ENCODE data around the gene HYAL3.
A peak's percentile ranks its signal among the peaks of the same experiment; 100 is the strongest.
"Not testable (repeated sequence)": the region's sequence is repeated elsewhere in the genome, so short reads cannot be mapped to it uniquely, and the experiment has no call there.

The HYAL3 gene

GRCh38 chr3:50288387-50289007 is 10.7 kb downstream of the HYAL3 start:
- no peak for DNase-seq

GRCh38 chr3:50287262-50287661 is 11.9 kb downstream of the HYAL3 start:
- no peak for DNase-seq

GRCh38 chr3:50286322-50287227 is 12.6 kb downstream of the HYAL3 start:
- DNase-seq = no peak

- DNase-seq = not testable (repeated sequence)
These were observed 15.1 kb downstream of the HYAL3 start for GRCh38 chr3:50284121-50284520.

GRCh38 chr3:50279255-50280016 is 19.8 kb downstream of the HYAL3 start:
- no peak for DNase-seq

GRCh38 chr3:50278880-50279224 is 20.4 kb downstream of the HYAL3 start, which contains the start of gene LSMEM2:
LSMEM2 (plus strand) TSS chr3:50279087; CDS start chr3:50279114, 27 bp downstream.
- no peak for DNase-seq

GRCh38 chr3:50278123-50278879 is 20.9 kb downstream of the HYAL3 start:
- no peak for DNase-seq

GRCh38 chr3:50276762-50277101 is 22.5 kb downstream of the HYAL3 start:
- no peak for DNase-seq

- no peak for DNase-seq
These were observed 23.0 kb downstream of the HYAL3 start for GRCh38 chr3:50275996-50276761.

GRCh38 chr3:50275141-50275995 is 23.8 kb downstream of the HYAL3 start:
- no peak for DNase-seq

- DNase-seq = peak; percentile 60 to 67
These were observed 24.7 kb downstream of the HYAL3 start for GRCh38 chr3:50274371-50275104.

- no peak for DNase-seq
These were observed 25.5 kb downstream of the HYAL3 start for GRCh38 chr3:50273689-50274065.

GRCh38 chr3:50272911-50273688 is 26.1 kb downstream of the HYAL3 start:
- DNase-seq = peak; percentile 77 to 91

GRCh38 chr3:50272538-50272910 is 26.7 kb downstream of the HYAL3 start:
- not testable (repeated sequence) for DNase-seq

- DNase-seq = no peak
These were observed 27.8 kb downstream of the HYAL3 start for GRCh38 chr3:50271314-50271936.

GRCh38 chr3:50270422-50271224 is 28.6 kb downstream of the HYAL3 start:
- DNase-seq = no peak

GRCh38 chr3:50269977-50270413 is 29.2 kb downstream of the HYAL3 start:
- no peak for DNase-seq

- DNase-seq = no peak
These were observed 29.7 kb downstream of the HYAL3 start for GRCh38 chr3:50269460-50269859.

Data from stimulated activated CD4-positive, alpha-beta T cell treated with anti-CD3 and anti-CD28 coated beads, Interleukin-4, amount 100 ng/mL, for 4 hours (primary cell).